GM12875 (cell line): ENCODE measurements around the gene PEAK1.

ENCODE experiments used
- H3K4me3 ChIP-seq: one replicate; pipeline ENCODE4 v1.5.1; 2011; ENCODE audit warnings: low read depth, low read length, control low read depth
- CTCF ChIP-seq: IDR thresholded peaks from 2 replicates; pipeline ENCODE4 v1.5.1; 2011; ENCODE audit warnings: low read depth, mild to moderate bottlenecking, control low read depth, inconsistent platforms, low read length, moderate library complexity, borderline replicate concordance; ENCODE audit not compliant: insufficient read depth

The PEAK1 gene

GRCh38 chr15:77457905-77458265, 38.0 kb upstream of the PEAK1 start:
- no peak for TF ChIP-seq CTCF
- no peak overlapping the region for H3K4me3 ChIP-seq

GRCh38 chr15:77457191-77457904, 37.4 kb upstream of the PEAK1 start:
- no peak overlapping the region for H3K4me3 ChIP-seq
- TF ChIP-seq CTCF = no peak

GRCh38 chr15:77456746-77457145, 36.8 kb upstream of the PEAK1 start:
- no peak for TF ChIP-seq CTCF
- H3K4me3 ChIP-seq = no peak overlapping the region

GRCh38 chr15:77455696-77456321, 35.9 kb upstream of the PEAK1 start:
- TF ChIP-seq CTCF = no peak
- H3K4me3 ChIP-seq = no peak overlapping the region

GRCh38 chr15:77454951-77455350, 35.0 kb upstream of the PEAK1 start:
- H3K4me3 ChIP-seq = no peak overlapping the region
- TF ChIP-seq CTCF = no peak

- no peak overlapping the region for H3K4me3 ChIP-seq
- TF ChIP-seq CTCF = no peak
Observed at GRCh38 chr15:77454265-77454664, 34.4 kb upstream of the PEAK1 start.

- no peak overlapping the region for H3K4me3 ChIP-seq
- no peak for TF ChIP-seq CTCF
Observed at GRCh38 chr15:77446840-77447390, 27.0 kb upstream of the PEAK1 start.
